Measurements from ENCODE around the gene STAP1.
"Not testable (repeated sequence)": the region's sequence is repeated elsewhere in the genome, so short reads cannot be mapped to it uniquely, and the experiment has no call there.

The STAP1 gene

DNA sequence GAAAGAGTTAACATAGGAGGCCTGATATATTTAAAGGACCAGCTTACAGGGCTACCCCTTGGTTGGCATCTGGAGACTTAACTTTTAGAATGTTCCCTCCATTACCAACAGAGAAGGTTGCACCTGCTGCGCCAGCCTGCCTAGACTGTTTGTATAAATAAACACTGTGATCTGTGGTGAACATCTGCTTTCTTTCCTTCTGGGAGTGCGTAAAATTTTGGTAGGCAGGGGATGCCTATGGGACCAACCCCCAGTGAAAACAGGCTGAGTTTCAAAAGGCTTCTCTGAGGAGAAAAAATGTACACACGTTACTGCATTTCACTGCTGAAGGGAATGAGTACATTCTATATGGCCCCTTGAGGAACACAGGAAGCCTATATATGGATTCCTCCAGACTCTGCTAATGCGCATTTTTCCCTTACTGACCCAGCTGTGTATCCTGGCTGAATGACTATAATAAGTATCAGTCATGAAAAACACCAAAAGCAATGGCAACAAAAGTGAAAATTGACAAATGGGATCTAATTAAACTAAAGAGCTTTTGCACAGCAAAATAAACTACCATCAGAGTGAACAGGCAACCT lies 27.1 kb upstream of the STAP1 start:
- H3K4me3 ChIP-seq (ENCODE audit: low read length), result no peak overlapping the region
- no peak for DNase-seq (ENCODE audit: low read depth)
- TF ChIP-seq, protein P1, sequence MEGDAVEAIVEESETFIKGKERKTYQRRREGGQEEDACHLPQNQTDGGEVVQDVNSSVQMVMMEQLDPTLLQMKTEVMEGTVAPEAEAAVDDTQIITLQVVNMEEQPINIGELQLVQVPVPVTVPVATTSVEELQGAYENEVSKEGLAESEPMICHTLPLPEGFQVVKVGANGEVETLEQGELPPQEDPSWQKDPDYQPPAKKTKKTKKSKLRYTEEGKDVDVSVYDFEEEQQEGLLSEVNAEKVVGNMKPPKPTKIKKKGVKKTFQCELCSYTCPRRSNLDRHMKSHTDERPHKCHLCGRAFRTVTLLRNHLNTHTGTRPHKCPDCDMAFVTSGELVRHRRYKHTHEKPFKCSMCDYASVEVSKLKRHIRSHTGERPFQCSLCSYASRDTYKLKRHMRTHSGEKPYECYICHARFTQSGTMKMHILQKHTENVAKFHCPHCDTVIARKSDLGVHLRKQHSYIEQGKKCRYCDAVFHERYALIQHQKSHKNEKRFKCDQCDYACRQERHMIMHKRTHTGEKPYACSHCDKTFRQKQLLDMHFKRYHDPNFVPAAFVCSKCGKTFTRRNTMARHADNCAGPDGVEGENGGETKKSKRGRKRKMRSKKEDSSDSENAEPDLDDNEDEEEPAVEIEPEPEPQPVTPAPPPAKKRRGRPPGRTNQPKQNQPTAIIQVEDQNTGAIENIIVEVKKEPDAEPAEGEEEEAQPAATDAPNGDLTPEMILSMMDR (IDR thresholded peaks at IDR 0.05; ENCODE audit: insufficient read depth, low read depth, low read length, missing control alignments), result no peak

DNA sequence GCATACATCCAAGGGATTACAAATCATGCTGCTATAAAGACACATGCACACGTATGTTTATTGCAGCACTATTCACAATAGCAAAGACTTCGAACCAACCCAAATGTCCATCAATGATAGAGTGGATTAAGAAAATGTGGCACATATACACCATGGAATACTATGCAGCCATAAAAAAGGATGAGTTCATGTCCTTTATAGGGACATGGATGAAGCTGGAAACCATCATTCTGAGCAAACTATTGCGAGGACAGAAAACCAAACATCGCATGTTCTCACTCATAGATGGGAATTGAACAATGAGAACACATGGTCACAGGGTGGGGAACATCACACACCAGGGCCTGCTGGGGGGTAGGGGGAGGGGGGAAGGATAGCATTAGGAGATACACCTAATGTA lies 26.1 kb upstream of the STAP1 start:
- not testable (repeated sequence) for H3K4me3 ChIP-seq (ENCODE audit: low read length); DNase-seq (ENCODE audit: low read depth)

DNA sequence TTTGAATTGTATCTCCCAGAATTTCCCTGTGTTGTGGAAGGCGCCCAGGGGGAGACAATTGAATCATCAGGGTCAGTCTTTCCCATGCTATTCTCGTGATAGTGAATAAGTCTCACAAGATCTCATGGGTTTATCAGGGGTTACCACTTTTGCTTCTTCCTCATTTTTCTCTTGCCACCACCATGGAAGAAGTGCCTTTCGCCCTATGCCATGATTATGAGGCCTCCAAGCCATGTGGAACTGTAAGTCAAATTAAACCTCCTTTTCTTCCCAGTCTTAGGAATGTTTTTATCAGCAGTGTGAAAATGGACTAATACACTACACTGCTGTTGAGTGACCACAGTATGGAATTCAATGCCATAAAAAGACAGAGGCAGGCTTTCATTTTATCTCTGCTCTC lies 25.4 kb upstream of the STAP1 start:
- DNase-seq (ENCODE audit: low read depth), result no peak
- no peak overlapping the region for H3K4me3 ChIP-seq (ENCODE audit: low read length)
- TF ChIP-seq, protein P1 (IDR thresholded peaks at IDR 0.05; ENCODE audit: insufficient read depth, low read depth, low read length, missing control alignments), result no peak

DNA sequence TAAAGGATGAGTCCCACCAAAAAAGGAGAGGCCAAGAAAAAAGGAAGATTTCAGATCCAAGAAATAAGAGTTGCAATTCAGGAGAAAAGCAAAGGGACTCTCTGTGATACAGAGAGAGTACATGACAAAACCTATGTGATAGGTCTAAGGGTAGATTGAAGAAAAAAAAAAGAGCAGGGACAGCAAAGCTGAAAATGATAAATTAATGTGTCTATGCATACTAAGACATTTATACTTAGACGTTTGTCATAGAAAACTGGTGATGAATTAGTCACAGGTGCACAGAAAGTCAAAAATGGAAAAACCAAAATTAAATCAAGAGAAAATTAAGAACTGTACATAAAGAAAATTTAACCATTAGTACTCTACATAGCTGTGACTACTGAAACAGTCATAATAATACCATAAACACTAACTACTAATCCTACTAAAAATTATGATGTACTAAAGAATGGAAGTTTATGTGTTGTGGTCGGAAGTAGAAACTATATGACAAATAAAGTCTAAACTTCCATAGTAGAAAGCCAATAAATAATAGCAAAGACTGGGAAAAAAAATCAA lies 23.2 kb upstream of the STAP1 start:
- TF ChIP-seq, protein P1 (IDR thresholded peaks at IDR 0.05; ENCODE audit: insufficient read depth, low read depth, low read length, missing control alignments), result no peak
- DNase-seq (ENCODE audit: low read depth), result no peak
- no peak overlapping the region for H3K4me3 ChIP-seq (ENCODE audit: low read length)

DNA sequence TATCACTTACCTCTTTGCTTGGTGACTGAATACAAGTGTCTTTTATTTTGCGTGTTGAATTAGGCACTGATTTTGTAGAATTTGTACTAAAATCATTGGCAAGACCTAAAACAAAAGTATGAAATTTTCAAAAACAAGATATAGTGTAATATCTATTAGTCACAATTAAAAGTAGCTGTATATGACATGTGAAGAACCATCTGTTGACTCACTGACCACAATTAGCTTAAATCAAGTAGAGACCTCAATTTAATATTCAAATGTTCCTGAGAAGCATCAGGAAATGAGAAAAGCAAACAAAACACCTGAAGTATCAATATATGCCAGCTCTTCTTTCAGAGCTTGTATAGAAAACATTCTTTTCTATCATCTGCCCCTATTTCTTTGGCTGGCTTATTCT lies 18.7 kb upstream of the STAP1 start:
- no peak for DNase-seq (ENCODE audit: low read depth)
- TF ChIP-seq, protein P1 (IDR thresholded peaks at IDR 0.05; ENCODE audit: insufficient read depth, low read depth, low read length, missing control alignments), result no peak
- no peak overlapping the region for H3K4me3 ChIP-seq (ENCODE audit: low read length)

DNA sequence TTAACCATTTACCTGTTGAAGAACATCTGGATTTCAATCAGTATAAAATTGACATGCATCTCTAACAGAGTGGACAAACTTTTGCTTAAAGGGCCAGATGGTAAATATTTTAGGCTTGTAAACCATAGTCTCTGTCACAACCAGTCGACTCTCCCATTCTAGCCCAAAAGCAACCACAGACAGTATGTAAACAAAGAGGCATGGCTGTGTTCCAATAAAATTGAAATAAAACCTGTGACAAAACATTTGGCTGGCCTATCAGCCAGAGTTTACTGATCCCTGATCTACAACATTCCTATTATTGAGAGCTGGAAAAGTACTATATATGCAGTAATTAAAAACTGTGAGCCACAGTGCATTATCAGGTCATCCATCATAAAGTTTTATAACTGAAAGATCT lies 16.5 kb upstream of the STAP1 start:
- TF ChIP-seq, protein P1 (IDR thresholded peaks at IDR 0.05; ENCODE audit: insufficient read depth, low read depth, low read length, missing control alignments), result no peak
- DNase-seq (ENCODE audit: low read depth), result no peak
- no peak overlapping the region for H3K4me3 ChIP-seq (ENCODE audit: low read length)

DNA sequence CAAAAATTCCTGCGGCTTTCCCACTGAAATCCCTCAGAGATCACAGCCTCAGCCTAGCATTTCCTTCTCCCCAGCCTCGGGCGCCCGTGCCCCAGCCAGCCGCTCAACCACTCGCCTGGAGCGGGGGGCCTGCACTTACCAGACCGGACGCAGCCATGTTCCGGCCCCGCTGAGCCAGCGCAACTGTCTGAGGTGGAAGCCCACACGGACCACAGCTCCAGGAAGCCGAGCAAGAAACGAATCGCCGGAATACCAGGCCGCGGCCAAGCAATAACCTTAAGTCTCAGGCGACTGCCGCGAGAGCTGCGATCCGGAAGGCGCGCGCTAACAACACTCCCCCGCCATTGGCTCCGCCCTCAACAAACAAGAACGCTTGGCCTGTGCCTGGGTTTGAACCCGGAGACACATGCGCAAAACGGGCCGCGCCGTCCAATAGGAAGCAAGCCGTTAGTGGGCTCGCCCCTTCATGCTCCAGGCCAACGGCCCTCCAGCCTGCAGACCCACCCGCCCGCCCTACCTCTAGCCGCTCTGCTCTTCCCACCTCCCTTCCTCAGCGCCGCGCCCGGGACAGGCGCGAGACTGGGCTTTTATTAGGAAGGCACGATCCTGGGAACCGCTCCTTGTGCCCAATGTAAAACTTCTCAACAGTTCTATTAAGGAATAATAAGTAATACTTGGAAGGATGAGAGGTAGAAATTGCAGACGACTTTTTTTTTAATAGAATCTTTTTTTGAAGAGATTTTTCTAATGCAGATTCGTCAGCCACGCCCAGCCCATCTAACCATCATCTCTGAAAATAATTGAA lies 13.1 kb upstream of the STAP1 start, which contains the start of gene CENPC:
CENPC (minus strand) TSS at position 305 of the 805 bp plus-strand sequence; CDS start at position 157, 148 bp downstream.
- peak within 1 kb of the TSS; percentile 91 for H3K4me3 ChIP-seq (ENCODE audit: low read length)
- peak; percentile 99 for DNase-seq (ENCODE audit: low read depth)
- TF ChIP-seq, protein P1 (IDR thresholded peaks at IDR 0.05; ENCODE audit: insufficient read depth, low read depth, low read length, missing control alignments), result no peak
